Measurements from ENCODE around the gene SENP8.

DNA sequence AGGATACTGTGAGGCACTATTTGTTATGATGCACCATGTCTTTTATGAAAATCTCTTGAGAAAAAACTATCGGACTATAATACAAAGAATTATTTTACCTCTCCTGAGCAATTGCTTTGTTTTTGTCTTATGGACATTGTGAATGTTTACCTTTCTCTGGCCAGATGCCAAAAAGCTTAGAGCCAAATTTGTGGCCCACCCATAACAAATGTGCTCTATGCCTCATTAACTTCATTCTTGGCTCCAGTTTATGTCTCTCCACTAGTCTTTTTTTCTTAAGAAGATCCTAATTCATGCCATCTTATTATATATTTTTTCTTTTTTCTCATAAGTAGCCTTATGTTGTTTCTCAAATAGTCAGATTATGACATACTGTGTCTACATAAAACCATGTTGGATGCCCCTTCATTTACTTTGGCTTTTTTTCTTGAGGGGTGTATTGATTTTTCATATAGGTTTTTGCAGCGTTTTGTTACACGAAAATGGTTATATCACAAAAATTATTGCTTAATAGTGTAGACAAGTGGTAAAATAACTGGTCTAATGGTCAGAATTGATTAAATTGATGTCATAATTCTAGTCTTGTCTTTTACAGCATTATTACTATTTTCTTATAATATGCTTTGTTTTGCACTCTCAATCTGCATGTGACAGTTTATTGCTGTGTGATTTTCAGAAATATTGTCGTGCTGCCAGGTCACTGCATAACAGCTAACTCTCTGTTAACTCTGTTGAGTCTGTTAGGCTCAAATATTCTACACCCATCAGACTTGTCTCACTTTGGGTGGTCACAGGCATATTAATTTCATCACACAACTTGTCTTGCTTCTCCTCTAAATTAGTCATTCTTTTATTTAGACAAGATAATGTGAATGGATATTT lies 18.2 kb downstream of the SENP8 start:
- TF ChIP-seq EZH2phosphoT487 (IDR thresholded peaks at IDR 0.05; ENCODE audit: low read depth, severe bottlenecking, unreplicated experiment) (no peak), EZH2 (IDR thresholded peaks at IDR 0.05; ENCODE audit: borderline replicate concordance) (no peak)
- TF ChIP-seq, protein P1, sequence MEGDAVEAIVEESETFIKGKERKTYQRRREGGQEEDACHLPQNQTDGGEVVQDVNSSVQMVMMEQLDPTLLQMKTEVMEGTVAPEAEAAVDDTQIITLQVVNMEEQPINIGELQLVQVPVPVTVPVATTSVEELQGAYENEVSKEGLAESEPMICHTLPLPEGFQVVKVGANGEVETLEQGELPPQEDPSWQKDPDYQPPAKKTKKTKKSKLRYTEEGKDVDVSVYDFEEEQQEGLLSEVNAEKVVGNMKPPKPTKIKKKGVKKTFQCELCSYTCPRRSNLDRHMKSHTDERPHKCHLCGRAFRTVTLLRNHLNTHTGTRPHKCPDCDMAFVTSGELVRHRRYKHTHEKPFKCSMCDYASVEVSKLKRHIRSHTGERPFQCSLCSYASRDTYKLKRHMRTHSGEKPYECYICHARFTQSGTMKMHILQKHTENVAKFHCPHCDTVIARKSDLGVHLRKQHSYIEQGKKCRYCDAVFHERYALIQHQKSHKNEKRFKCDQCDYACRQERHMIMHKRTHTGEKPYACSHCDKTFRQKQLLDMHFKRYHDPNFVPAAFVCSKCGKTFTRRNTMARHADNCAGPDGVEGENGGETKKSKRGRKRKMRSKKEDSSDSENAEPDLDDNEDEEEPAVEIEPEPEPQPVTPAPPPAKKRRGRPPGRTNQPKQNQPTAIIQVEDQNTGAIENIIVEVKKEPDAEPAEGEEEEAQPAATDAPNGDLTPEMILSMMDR (IDR thresholded peaks at IDR 0.05; ENCODE audit: poor library complexity): no peak

Measured in hepatocyte (in vitro differentiated cells).